Loucy (cell line): ENCODE measurements around the gene CYB5B.

Experiments used
- H2AFZ ChIP-seq: fragments of 200-600 bp; sonication (generic); 2 replicates; pipeline ENCODE4 v1.6.0; 2016; ENCODE audit warnings: antibody characterized with exemption, mild to moderate bottlenecking, low read length, moderate library complexity
- H3F3A ChIP-seq: fragments of 200-600 bp; 2 replicates; pipeline ENCODE4 v1.6.0; 2016; ENCODE audit warnings: antibody characterized with exemption, low read depth, mild to moderate bottlenecking
- H3K27me3 ChIP-seq: fragments of 200-600 bp; sonication (generic); 2 replicates; pipeline ENCODE4 v1.6.1; 2014; ENCODE audit warnings: low read length, mild to moderate bottlenecking; ENCODE audit not compliant: insufficient read depth, poor library complexity, severe bottlenecking
- H3K36me3 ChIP-seq: fragments of 200-600 bp; sonication (generic); 2 replicates; pipeline ENCODE4 v1.6.1; 2016; ENCODE audit warnings: low read length; ENCODE audit not compliant: insufficient read depth
- H3K4me1 ChIP-seq: fragments of 200-600 bp; sonication (generic); 2 replicates; pipeline ENCODE4 v1.5.1; 2014; ENCODE audit warnings: low read length, mild to moderate bottlenecking; ENCODE audit not compliant: insufficient read depth, poor library complexity, severe bottlenecking
- H3K4me2 ChIP-seq: fragments of 200-600 bp; sonication (generic); 2 replicates; pipeline ENCODE4 v1.6.0; 2014; ENCODE audit warnings: antibody characterized with exemption, low read length, low read depth, mild to moderate bottlenecking; ENCODE audit not compliant: poor library complexity, severe bottlenecking
- H3K4me3 ChIP-seq: fragments of 200-600 bp; sonication (generic); 2 replicates; pipeline ENCODE4 v1.5.1; 2014; ENCODE audit warnings: low read length, mild to moderate bottlenecking, mixed read lengths; ENCODE audit not compliant: poor library complexity, severe bottlenecking
- H3K79me2 ChIP-seq: fragments of 200-600 bp; sonication (generic); 2 replicates; pipeline ENCODE4 v1.6.1; 2014; ENCODE audit warnings: low read length; ENCODE audit not compliant: insufficient read depth
- H3K9ac ChIP-seq: fragments of 200-600 bp; sonication (generic); 2 replicates; pipeline ENCODE4 v1.6.0; 2014; ENCODE audit warnings: mild to moderate bottlenecking, low read depth, low read length, moderate library complexity; ENCODE audit not compliant: poor library complexity, severe bottlenecking
- H3K9me2 ChIP-seq: fragments of 200-600 bp; sonication (generic); replicated peaks from 2 replicates; pipeline ENCODE4 v1.6.1; 2016; ENCODE audit warnings: low read depth, low read length, mixed read lengths
- H3K9me3 ChIP-seq: fragments of 200-600 bp; sonication (generic); 2 replicates; pipeline ENCODE4 v1.6.1; 2014; ENCODE audit warnings: mild to moderate bottlenecking, antibody characterized with exemption, low read length, low read depth; ENCODE audit not compliant: insufficient read depth
- H4K20me1 ChIP-seq: fragments of 200-600 bp; sonication (generic); 2 replicates; pipeline ENCODE4 v1.6.0; 2014; ENCODE audit warnings: antibody characterized with exemption, low read length, mild to moderate bottlenecking; ENCODE audit not compliant: insufficient read depth, poor library complexity, severe bottlenecking
- CTCF ChIP-seq: fragments of 200-600 bp; sonication (generic); conservative IDR thresholded peaks from 2 replicates; pipeline ENCODE4 v1.5.1; 2014; ENCODE audit warnings: mild to moderate bottlenecking, antibody characterized with exemption, low read length
- EZH2phosphoT487 ChIP-seq: fragments of 200-600 bp; IDR thresholded peaks from 2 replicates; pipeline ENCODE4 v1.6.1; 2018; ENCODE audit warnings: antibody characterized with exemption, mild to moderate bottlenecking, moderate library complexity, borderline replicate concordance

CYB5B gene

GRCh38 chr16:69378760-69379159 lies 45.7 kb upstream of the CYB5B start:
- H3F3A ChIP-seq: no peaks in the 10 kb centered on the region
- peaks cover 16% of the 10 kb centered on the region for H3K4me1 ChIP-seq
- H3K27me3 ChIP-seq: no peaks in the 10 kb centered on the region
- H4K20me1 ChIP-seq: peaks cover 15% of the 10 kb centered on the region
- H3K9ac ChIP-seq: no peak overlapping the region
- H3K79me2 ChIP-seq: peaks cover 36% of the 10 kb centered on the region
- H3K4me3 ChIP-seq: no peak overlapping the region
- peaks cover 20% of the 10 kb centered on the region; the same call in 1 of the 2 replicates for H3K36me3 ChIP-seq
- TF ChIP-seq CTCF (no peak), EZH2phosphoT487 (no peak)
- H2AFZ ChIP-seq: no peak overlapping the region
- H3K4me2 ChIP-seq: no peak overlapping the region
- H3K9me2 ChIP-seq: no peaks in the 10 kb centered on the region
- no peaks in the 10 kb centered on the region for H3K9me3 ChIP-seq

DNA sequence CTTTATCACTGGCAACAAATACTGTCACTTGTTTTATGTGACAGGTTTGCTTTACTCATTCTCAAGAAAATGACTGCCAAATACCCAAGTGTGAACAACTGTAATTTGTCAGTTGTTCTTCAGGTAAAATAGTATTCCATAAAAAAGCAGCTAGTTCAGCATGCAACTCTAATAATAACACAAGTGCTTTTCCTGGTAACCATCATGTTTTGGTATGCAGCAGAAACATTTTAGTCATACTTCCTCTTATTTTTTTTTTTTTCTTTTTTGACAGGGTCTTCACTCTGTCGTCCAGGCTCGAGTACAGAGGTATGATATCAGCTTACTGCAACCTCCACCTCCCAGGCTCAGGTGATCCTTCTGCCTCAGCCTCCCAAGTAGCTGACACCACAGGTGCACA lies 43.2 kb upstream of the CYB5B start:
- Histone ChIP-seq H3F3A (0 out of 2 replicates have a peak, but pooled peaks cover 3% of the 10 kb centered on the region), H3K4me3 (no peak overlapping the region), H3K27me3 (no peaks in the 10 kb centered on the region), H3K79me2 (peaks cover 56% of the 10 kb centered on the region), H3K9ac (no peak overlapping the region), H3K36me3 (peaks cover 20% of the 10 kb centered on the region; the same call in 1 of the 2 replicates), H3K9me3 (no peaks in the 10 kb centered on the region), H2AFZ (no peak overlapping the region), H3K9me2 (no peaks in the 10 kb centered on the region), H3K4me2 (peak overlapping the region; percentile 93), H4K20me1 (peaks cover 31% of the 10 kb centered on the region), H3K4me1 (peaks cover 29% of the 10 kb centered on the region)
- no peak for TF ChIP-seq CTCF
- no peak for TF ChIP-seq EZH2phosphoT487

DNA sequence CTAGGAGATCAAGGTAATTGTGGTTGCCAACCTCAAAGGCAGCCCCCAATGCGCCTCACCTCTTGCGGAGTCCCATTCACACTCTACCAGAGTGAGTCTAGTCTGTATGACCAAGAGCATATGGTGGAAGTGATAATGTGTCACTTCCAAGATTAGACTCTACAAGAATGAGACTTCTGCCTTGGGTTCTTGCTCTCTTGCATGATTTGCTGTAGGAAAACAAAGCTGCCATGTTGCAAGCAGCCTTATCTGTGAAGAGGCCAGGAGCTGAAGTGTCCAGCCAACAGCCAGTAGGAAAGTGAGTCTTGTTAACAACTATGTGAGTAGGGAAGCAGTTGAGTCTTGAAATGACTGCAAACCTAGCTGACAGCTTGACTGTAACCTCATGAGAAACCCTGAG lies 42.0 kb upstream of the CYB5B start:
- peaks cover 31% of the 10 kb centered on the region for H4K20me1 ChIP-seq
- no peaks in the 10 kb centered on the region for H3K9me3 ChIP-seq
- H3K79me2 ChIP-seq: peaks cover 62% of the 10 kb centered on the region
- no peaks in the 10 kb centered on the region for H3K9me2 ChIP-seq
- TF ChIP-seq CTCF: no peak
- TF ChIP-seq EZH2phosphoT487: no peak
- H3F3A ChIP-seq: 0 out of 2 replicates have a peak, but pooled peaks cover 3% of the 10 kb centered on the region
- no peak overlapping the region for H2AFZ ChIP-seq
- H3K4me1 ChIP-seq: peaks cover 33% of the 10 kb centered on the region
- H3K36me3 ChIP-seq: peaks cover 20% of the 10 kb centered on the region; the same call in 1 of the 2 replicates
- H3K9ac ChIP-seq: no peak overlapping the region
- peak overlapping the region; percentile 79 for H3K4me3 ChIP-seq
- H3K27me3 ChIP-seq: no peaks in the 10 kb centered on the region
- peak overlapping the region; percentile 93 for H3K4me2 ChIP-seq
